Left cardiac atrium (tissue), 4 donors: ENCODE measurements around the gene TMBIM6. TPM values are rescaled to one million over a fixed set of nuclear protein-coding genes. Genes with fewer than 3 reads are reported as not detected.
"Not testable (repeated sequence)": the region's sequence is repeated elsewhere in the genome, so short reads cannot be mapped to it uniquely, and the experiment has no call there.

Experiments used
- ATAC-seq, 2 donors: fragments of 200-7000 bp; cut with Tn5 transposase; one replicate each; pipeline ENCODE4 v1.9.1; 2020; ENCODE audit warnings: mild to moderate bottlenecking in 2 of 2, moderate library complexity in 2 of 2
- DNase-seq: peaks from one replicate; pipeline ENCODE4 v3.0.0-alpha.2; 2020
- intact Hi-C, 2 donors: fragments of 100-400 bp; cut with DNase I; formaldehyde crosslinking; loops; one replicate each; pipeline versions ENCODE4 v1.14.1 to v1.15.1; 2022 to 2023
- long read RNA-seq: library from polyadenylated mRNA; unstranded; transcript quantifications from one replicate; pipeline ENCODE4 v2.0.0, GENCODE V29; 2021
- total RNA-seq, 2 donors: library from RNA; stranded (reverse); fragmentation: NEBNext Ultra II Directional; extraction: Animal tissue kit (Norgen Biotek cat#: 25700); gene quantifications; one replicate each; pipeline ENCODE4 v1.2.1, GENCODE V29; 2021
- donor health status: DM: no; HTN: yes; CAD: no.
- donor health status: DM: no; HTN: yes; CAD: no; lungs with severe emphysema.
- donor health status: DM: yes; HTN: yes; CAD: no.
- donor health status: Dilated cardiomyopathy.

The TMBIM6 gene
- 100 to 1,000 TPM; 260 to 276 TPM for total RNA-seq
- long read RNA-seq, transcript TMBIM6-201 (10 exons, 2,836 nt), result major isoform, 74 of 139 reads
- long read RNA-seq, transcript TMBIM6-202 (9 exons, 2,598 nt), result minor isoform, 46 of 139 reads
- long read RNA-seq, partial matches to known transcripts, result 4 of 139 reads
- long read RNA-seq, other reads (novel, unspliced or antisense), result 10 of 139 reads

GRCh38 chr12:49740930-49741881 is at the start of gene TMBIM6:
TMBIM6 (plus strand) TSS chr12:49741557; CDS start chr12:49752494, 10,937 bp downstream.
- intact Hi-C loops, result no loop called here
- peak; percentile 100 for DNase-seq
- peak; percentile 99 for ATAC-seq

GRCh38 chr12:49692851-49693250 is 48.5 kb upstream of the TMBIM6 start:
- no peak for DNase-seq
- intact Hi-C loops, result no loop called here
- no peak for ATAC-seq

- DNase-seq (no peak), ATAC-seq (no peak)
- intact Hi-C loops, result no loop called here
Measured at GRCh38 chr12:49693931-49694444, 47.4 kb upstream of the TMBIM6 start.

GRCh38 chr12:49696723-49697122 is 44.6 kb upstream of the TMBIM6 start:
- intact Hi-C loops, result no loop called here
- ATAC-seq (no peak), DNase-seq (no peak)

GRCh38 chr12:49697808-49698207 is 43.5 kb upstream of the TMBIM6 start:
- DNase-seq (no peak), ATAC-seq (no peak)
- intact Hi-C loops, result no loop called here

GRCh38 chr12:49698619-49699545 is 42.5 kb upstream of the TMBIM6 start:
- peak; percentile 74 to 80 for ATAC-seq
- intact Hi-C loops, result no loop called here
- DNase-seq, result peak; percentile 53

- no peak for DNase-seq
- intact Hi-C loops, result loop anchor here in 1 of 2 donors (5.0 kb wide), 1 partner anchor 40 kb away; no protein-coding TSS in a partner anchor
- ATAC-seq, result no peak
Measured at GRCh38 chr12:49702009-49702408, 39.3 kb upstream of the TMBIM6 start.

GRCh38 chr12:49702676-49703215 is 38.6 kb upstream of the TMBIM6 start:
- ATAC-seq (no peak), DNase-seq (no peak)
- intact Hi-C loops, result loop anchor here in 1 of 2 donors (5.0 kb wide), 1 partner anchor 40 kb away; no protein-coding TSS in a partner anchor

GRCh38 chr12:49703647-49704137 is 37.7 kb upstream of the TMBIM6 start:
- intact Hi-C loops, result loop anchor here in 1 of 2 donors (5.0 kb wide), 1 partner anchor 41 kb away; no protein-coding TSS in a partner anchor
- no peak for ATAC-seq
- no peak for DNase-seq

GRCh38 chr12:49705479-49706134 is 35.8 kb upstream of the TMBIM6 start:
- intact Hi-C loops, result loop anchor here (2.0 kb wide), 2 partner anchors 33 to 61 kb away; no protein-coding TSS in a partner anchor
- ATAC-seq, result peak in 1 of 2 donors; percentile 34
- peak; percentile 71 for DNase-seq

- intact Hi-C loops, result loop anchor here (1.0 to 2.0 kb wide), 3 partner anchors 34 to 62 kb away; no protein-coding TSS in a partner anchor
- DNase-seq (peak; percentile 55), ATAC-seq (peak; percentile 19 to 31)
Measured at GRCh38 chr12:49706351-49707127, 34.8 kb upstream of the TMBIM6 start.

GRCh38 chr12:49707128-49707811 is 34.1 kb upstream of the TMBIM6 start, which contains the start of gene FMNL3:
FMNL3 (minus strand) TSS chr12:49707405; CDS start chr12:49707180, 225 bp downstream.
- DNase-seq (peak; percentile 98), ATAC-seq (peak; percentile 97)
- intact Hi-C loops, result loop anchor here (1.0 to 2.0 kb wide), 3 partner anchors 34 to 63 kb away; no protein-coding TSS in a partner anchor

- no peak for DNase-seq
- ATAC-seq, result no peak
- intact Hi-C loops, result loop anchor here (1.0 to 2.0 kb wide), 3 partner anchors 35 to 63 kb away; no protein-coding TSS in a partner anchor
Measured at GRCh38 chr12:49707812-49708147, 33.6 kb upstream of the TMBIM6 start.

GRCh38 chr12:49708851-49709250 is 32.5 kb upstream of the TMBIM6 start:
- ATAC-seq (no peak), DNase-seq (no peak)
- intact Hi-C loops, result no loop called here

- intact Hi-C loops, ATAC-seq, DNase-seq: not testable (repeated sequence)
Measured at GRCh38 chr12:49713952-49714351, 27.4 kb upstream of the TMBIM6 start.

- intact Hi-C loops, result no loop called here
- no peak for ATAC-seq
Measured at GRCh38 chr12:49716553-49716952, 24.8 kb upstream of the TMBIM6 start.

More at GRCh38 chr12:49716553-49716952, 24.8 kb upstream of the TMBIM6 start:
- no peak for DNase-seq
